Heart left ventricle (tissue), 13 donors: ENCODE measurements around the gene EFNA2.

Source experiments
- CTCF ChIP-seq, 12 donors: fragments of 200-600 bp; sonication (generic) in 4 of 12; IDR thresholded peaks; one replicate each; pipeline versions ENCODE4 v1.5.0 to v1.8.0; 2018 to 2022; ENCODE audit warnings: antibody characterized with exemption in 12 of 12, mild to moderate bottlenecking in 5 of 12
- POLR2A ChIP-seq, 2 donors: fragments of 450-650 bp; IDR thresholded peaks; one replicate each; pipeline ENCODE4 v1.6.1; 2017; ENCODE audit warnings: antibody characterized with exemption in 2 of 2, mild to moderate bottlenecking in 2 of 2, moderate library complexity in 2 of 2
- donor health status: ischemic (EF 13 %, LVEDD 7.1; RV severe dilation, severe dysfunction).
- donor health status: DM: no; HTN: yes; CAD: no.
- donor health status: DM: no; HTN: no; CAD: no.
- donor health status: ischemic (EF 25% LVEDD 6.9; RV normal size, moderate dysfunction).
- donor health status: ischemic (EF 25% LVEDD 5.7; RV mildly dilated, moderate dysfunction).
- donor health status: ischemic (EF 35%, LVEDD 5.7; RV mildly dilated, moderate dysfunction).
- donor health status: nonischemic (EF 11% LVEDD 7.7; RV severe dilation, severe dysfunction).
- donor health status: DM: yes; HTN: yes; CAD: no.
- donor health status: PGD.
- donor health status: ischemic (EF 29% LVEDD 5.4; RV normal size, mild dysfunction).
- donor health status: nonischemic (EF 23%, LVEDD 6.1; RV moderate dilation, normal function).

DNA sequence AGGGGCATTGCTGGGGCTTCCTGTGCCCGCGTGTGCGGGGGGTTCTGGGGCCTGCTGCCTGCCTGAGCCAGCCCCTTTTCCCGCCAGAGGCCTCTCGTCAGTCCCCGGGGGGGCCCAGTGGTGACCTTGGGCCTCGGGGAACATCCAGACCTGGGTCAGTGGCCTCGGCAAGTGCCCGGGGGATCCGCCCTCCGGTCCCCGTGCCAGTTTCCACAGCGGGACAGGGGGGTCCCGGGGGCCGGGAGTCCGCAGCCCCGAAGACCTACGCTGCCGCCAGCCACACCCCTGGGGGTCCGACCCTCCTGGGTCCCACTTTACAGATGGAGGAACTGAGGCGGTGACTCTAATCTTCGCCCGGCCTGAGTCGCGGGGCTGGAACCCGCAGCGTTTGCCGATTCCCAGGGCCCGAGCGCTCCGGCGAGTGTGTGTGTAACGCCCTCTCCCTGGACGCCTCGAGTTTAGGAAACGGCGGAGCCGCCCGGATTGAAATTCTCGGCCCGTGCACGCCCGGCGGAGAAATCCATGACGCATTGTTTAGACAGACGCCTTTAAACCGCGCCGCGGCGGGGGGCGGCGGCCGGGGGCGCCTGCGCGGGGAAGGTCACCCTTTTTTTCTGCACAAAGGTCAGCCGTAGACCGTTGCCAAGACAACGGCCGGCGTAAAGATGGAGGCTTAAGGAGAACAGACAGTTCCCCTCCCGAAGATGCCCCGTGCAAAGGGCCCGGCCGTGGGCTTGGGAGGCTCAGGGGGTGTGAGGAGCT, 39.3 kb downstream of the EFNA2 start:
- no peak for TF ChIP-seq CTCF (IDR thresholded peaks at IDR 0.05)
- TF ChIP-seq POLR2A (IDR thresholded peaks at IDR 0.05): no peak
